H1 (cell line): ENCODE data around the gene SYT14. TPM values are rescaled to one million over a fixed set of nuclear protein-coding genes. Genes with fewer than 3 reads are reported as not detected.

Experiments
- CTCF ChIA-PET: fragments of 300-600 bp; sonication (Branson Sonifier 250); formaldehyde crosslinking; loops from one replicate; lab custom pipeline; 2021; ENCODE audit not compliant: partially characterized antibody; lab: Charles Lee
- POLR2A ChIA-PET: fragments of 300-600 bp; sonication (Branson Sonifier 250); formaldehyde crosslinking; loops from one replicate; lab custom pipeline; 2021; ENCODE audit warnings: inconsistent platforms; ENCODE audit not compliant: partially characterized antibody; lab: Charles Lee
- DNase-seq, 2 experiments: peaks; one replicate each; pipeline versions ENCODE4 v3.0.0 to v3.0.0-alpha.2; 2010 to 2022; ENCODE audit warnings: low spot score in 2 of 2, low read depth in 1 of 2, mixed read lengths in 1 of 2
- FAIRE-seq: peaks from 2 replicates; lab custom pipeline; 2011; peaks lifted over from hg19 to GRCh38; lab: Jason Lieb, UNC
- H2AFZ ChIP-seq: 2 replicates; pipeline ENCODE4 v1.8.1; 2012; ENCODE audit warnings: low read length, inconsistent platforms
- H2AK5ac ChIP-seq: 2 replicates; pipeline ENCODE4 v1.6.1; 2013; ENCODE audit warnings: low read depth, low read length
- H2BK120ac ChIP-seq: replicated peaks from 2 replicates; pipeline ENCODE3; 2013; ENCODE audit warnings: low read depth, low read length, inconsistent platforms
- H2BK12ac ChIP-seq: 2 replicates; pipeline ENCODE4 v1.6.1; 2013; ENCODE audit warnings: low read depth, low read length
- H2BK15ac ChIP-seq: 2 replicates; pipeline ENCODE4 v1.6.1; 2013; ENCODE audit warnings: low read length
- H2BK20ac ChIP-seq: 2 replicates; pipeline ENCODE4 v1.6.1; 2013; ENCODE audit warnings: low read length
- H2BK5ac ChIP-seq: 2 replicates; pipeline ENCODE4 v1.6.1; 2013; ENCODE audit warnings: low read depth, low read length
- H3K14ac ChIP-seq: 2 replicates; pipeline ENCODE4 v1.6.1; 2013; ENCODE audit warnings: inconsistent platforms; ENCODE audit not compliant: insufficient read length
- H3K18ac ChIP-seq: 2 replicates; pipeline ENCODE4 v1.6.1; 2013; ENCODE audit warnings: low read length; ENCODE audit errors: extremely low read depth
- H3K23ac ChIP-seq: 2 replicates; pipeline ENCODE4 v1.6.1; 2013; ENCODE audit warnings: inconsistent platforms; ENCODE audit not compliant: insufficient read length
- H3K23me2 ChIP-seq: 2 replicates; pipeline ENCODE4 v1.6.1; 2013; ENCODE audit warnings: low read depth, low read length
- H3K27ac ChIP-seq: 2 replicates; pipeline ENCODE4 v1.6.1; 2011; ENCODE audit warnings: low read depth, low read length, inconsistent platforms
- H3K27me3 ChIP-seq, 4 experiments: replicated peaks in 1 of 4; 1 replicate in 1 of 4; 2 replicates in 3 of 4; pipeline versions ENCODE4 v1.6.1 to v1.8.1; 2011 to 2013; ENCODE audit warnings: low read length in 3 of 4, mild to moderate bottlenecking in 3 of 4, inconsistent platforms in 2 of 4, mixed read lengths in 2 of 4, moderate library complexity in 1 of 4; ENCODE audit not compliant: control insufficient read depth in 3 of 4, insufficient read depth in 3 of 4; ENCODE audit errors: extremely low read depth in 1 of 4
- H3K36me3 ChIP-seq, 4 experiments: 2 replicates each; pipeline versions ENCODE4 v1.6.1 to v1.8.1; 2011 to 2013; ENCODE audit warnings: mild to moderate bottlenecking in 4 of 4, low read length in 3 of 4, moderate library complexity in 2 of 4, control low read depth in 1 of 4, inconsistent platforms in 1 of 4; ENCODE audit not compliant: insufficient read depth in 4 of 4, control insufficient read depth in 2 of 4
- H3K4ac ChIP-seq: replicated peaks from 2 replicates; pipeline ENCODE3; 2013; ENCODE audit warnings: low read length, low read depth, mixed read lengths, inconsistent platforms; ENCODE audit not compliant: insufficient read length
- H3K4me1 ChIP-seq, 4 experiments: replicated peaks in 1 of 4; 1 replicate in 1 of 4; 2 replicates in 3 of 4; pipeline versions ENCODE4 v1.6.1 to v1.8.1; 2011 to 2013; ENCODE audit warnings: low read length in 3 of 4, inconsistent platforms in 2 of 4, mixed read lengths in 1 of 4; ENCODE audit not compliant: insufficient read depth in 4 of 4, control insufficient read depth in 3 of 4
- H3K4me2 ChIP-seq, 2 experiments: 2 replicates each; pipeline versions ENCODE4 v1.6.1 to v1.8.1; 2011 to 2013; ENCODE audit warnings: low read depth in 2 of 2, low read length in 2 of 2, control low read depth in 1 of 2, inconsistent platforms in 1 of 2, mild to moderate bottlenecking in 1 of 2; ENCODE audit not compliant: insufficient read depth in 1 of 2
- H3K4me3 ChIP-seq, 4 experiments: fragments of 200-600, 300-600 bp in 1 of 4; sonication (generic), shearing (Covaris generic), sonication (Bioruptor Twin) in 1 of 4; 2 replicates each; pipeline versions ENCODE4 v1.5.1 to v1.8.1; 2011 to 2016; ENCODE audit warnings: low read length in 4 of 4, low read depth in 3 of 4, control low read depth in 2 of 4, inconsistent platforms in 2 of 4, mild to moderate bottlenecking in 2 of 4, mixed read lengths in 1 of 4, moderate library complexity in 1 of 4; ENCODE audit not compliant: insufficient read depth in 2 of 4; ENCODE audit errors: extremely low read depth in 1 of 4
- H3K56ac ChIP-seq: replicated peaks from 2 replicates; pipeline ENCODE3; 2013; ENCODE audit warnings: low read depth, mild to moderate bottlenecking, mixed read lengths, low read length, inconsistent platforms; ENCODE audit not compliant: insufficient read length
- H3K79me1 ChIP-seq: 2 replicates; pipeline ENCODE4 v1.6.1; 2013; ENCODE audit warnings: low read depth, low read length, control low read depth
- H3K79me2 ChIP-seq, 2 experiments: 2 replicates each; pipeline versions ENCODE4 v1.6.1 to v1.8.1; 2012 to 2013; ENCODE audit warnings: low read length in 2 of 2, mild to moderate bottlenecking in 2 of 2, inconsistent platforms in 1 of 2; ENCODE audit not compliant: insufficient read depth in 2 of 2, control insufficient read depth in 1 of 2
- H3K9ac ChIP-seq, 4 experiments: replicated peaks in 1 of 4; 1 replicate in 1 of 4; 2 replicates in 3 of 4; pipeline versions ENCODE4 v1.6.1 to v1.8.1; 2011 to 2013; ENCODE audit warnings: low read depth in 3 of 4, low read length in 3 of 4, control low read depth in 2 of 4, mild to moderate bottlenecking in 2 of 4, moderate library complexity in 2 of 4, inconsistent platforms in 1 of 4; ENCODE audit errors: extremely low read depth in 1 of 4
- H3K9me3 ChIP-seq, 2 experiments: 2 replicates each; pipeline versions ENCODE4 v1.6.1 to v1.8.1; 2012 to 2013; ENCODE audit warnings: mild to moderate bottlenecking in 2 of 2, moderate library complexity in 2 of 2, control low read depth in 1 of 2, inconsistent platforms in 1 of 2, low read depth in 1 of 2, low read length in 1 of 2, mixed read lengths in 1 of 2; ENCODE audit not compliant: insufficient read depth in 2 of 2
- H4K20me1 ChIP-seq, 2 experiments: replicated peaks in 1 of 2; 2 replicates each; pipeline versions ENCODE3 to v1.8.1; 2011 to 2013; ENCODE audit warnings: inconsistent platforms in 2 of 2, low read length in 2 of 2, mild to moderate bottlenecking in 1 of 2; ENCODE audit not compliant: insufficient read depth in 2 of 2, control insufficient read depth in 1 of 2
- H4K5ac ChIP-seq: 2 replicates; pipeline ENCODE4 v1.6.1; 2013; ENCODE audit warnings: low read length, low read depth, mixed read lengths, inconsistent platforms; ENCODE audit not compliant: insufficient read length
- H4K8ac ChIP-seq: 2 replicates; pipeline ENCODE4 v1.8.0; 2013; ENCODE audit warnings: mild to moderate bottlenecking, moderate library complexity, low read length, inconsistent platforms; ENCODE audit not compliant: insufficient read depth; ENCODE audit errors: extremely low read depth
- H4K91ac ChIP-seq: replicated peaks from 2 replicates; pipeline ENCODE3; 2013; ENCODE audit warnings: low read length, mixed read lengths, inconsistent platforms; ENCODE audit not compliant: insufficient read length
- SIRT6 ChIP-seq: IDR thresholded peaks from one replicate; pipeline ENCODE4 v1.7.1; 2012; ENCODE audit warnings: low read length, inconsistent platforms
- WGBS, 2 experiments: shearing (Covaris generic) in 1 of 2; methylation state at CpG; one replicate each; pipeline versions ENCODE4 v1.1.6 to v1.1.7; 2013 to 2015; ENCODE audit warnings: low lambda C conversion rate in 2 of 2, mixed read lengths in 2 of 2, inconsistent platforms in 1 of 2, low coverage in 1 of 2, missing lambda C conversion rate in 1 of 2; ENCODE audit not compliant: insufficient replicate concordance in 2 of 2, insufficient coverage in 1 of 2, insufficient read length in 1 of 2; ENCODE audit errors: extremely low coverage in 1 of 2, missing lambda C conversion rate in 1 of 2; 5-methylcytosine and 5-hydroxymethylcytosine counted together
- polyA plus RNA-seq, 7 experiments: library from polyadenylated mRNA; depleted of rRNA in 3 of 7; stranded (reverse) in 5 of 7; unstranded in 2 of 7; fragments of >200 nt in 5 of 7; fragments of 200-250 nt in 2 of 7; gene quantifications; 1 replicate in 5 of 7; 2 replicates in 1 of 7; 4 replicates in 1 of 7; pipeline versions ENCODE4 v1.2.1 to v1.2.3, GENCODE V29; 2011 to 2013; ENCODE audit warnings: missing spikeins in 2 of 7, mixed read lengths in 2 of 7
- total RNA-seq: library from RNA; stranded (reverse); fragmentation: NEBNext Ultra II Directional; extraction: Animal tissue kit (Norgen Biotek cat#: 25700); gene quantifications from 2 replicates; pipeline ENCODE4 v1.2.1, GENCODE V29; 2021

Gene SYT14
- total and polyA plus RNA-seq, 2 of the 8 experiments (the other 6 are each of a cell fraction or from before 2014, with no cell fraction given), result 2.3 to 18.4 TPM

- no peak overlapping the region for H3K56ac ChIP-seq
- no peaks in the 10 kb centered on the region for H3K27me3 ChIP-seq
- peaks cover 0 to 3% (median 0%) of the 10 kb centered on the region in 4 experiments; a peak in 1 of 7 replicates for H3K4me1 ChIP-seq
- H2AFZ ChIP-seq, result no peak overlapping the region
- FAIRE-seq, result no peak
- H3K4ac ChIP-seq, result no peak overlapping the region
- H2BK15ac ChIP-seq, result no peak overlapping the region
- CTCF ChIA-PET, result no interaction called here
- H4K20me1 ChIP-seq, result peaks cover 0 to 3% of the 10 kb centered on the region in 2 experiments
- no peak overlapping the region for H3K14ac ChIP-seq
- no peak overlapping the region for H2BK5ac ChIP-seq
- H3K23me2 ChIP-seq, result no peaks in the 10 kb centered on the region
- no peaks in the 10 kb centered on the region for H3K9me3 ChIP-seq
- H2BK20ac ChIP-seq, result no peak overlapping the region
- H4K8ac ChIP-seq, result no peak overlapping the region
- H3K79me2 ChIP-seq, result peaks cover 0 to 46% of the 10 kb centered on the region in 2 experiments; a peak in 2 of 4 replicates
- H4K91ac ChIP-seq, result no peak overlapping the region
- H3K36me3 ChIP-seq, result no peaks in the 10 kb centered on the region
- no peak for TF ChIP-seq SIRT6
- TF ChIP-seq, all 59 proteins: peak for 0
- Histone ChIP-seq H3K79me1 (no peaks in the 10 kb centered on the region), H3K18ac (no peak overlapping the region), H2BK12ac (no peak overlapping the region), H2AK5ac (no peak overlapping the region), H3K27ac (no peak overlapping the region), H4K5ac (no peak overlapping the region), H3K4me2 (no peak overlapping the region), H2BK120ac (no peak overlapping the region), H3K4me3 (no peak overlapping the region), H3K23ac (no peak overlapping the region), H3K9ac (no peak overlapping the region)
- 87% methylated on average over 2 of the region's 2 CpGs; no CpG with 5 or more reads in 1 of the 2 experiments for WGBS, 2 experiments
- POLR2A ChIA-PET, result no interaction called here
- no peak for DNase-seq
Observed at GRCh38 chr1:209945377-209945776, 7.4 kb downstream of the SYT14 start.
